Suppressor macrophage (primary cell): ENCODE measurements around the gene EPB41L4A.

Experiments
- DNase-seq, 4 experiments: peaks; one replicate each; pipeline ENCODE4 v3.0.0-alpha.2; 2020 to 2022

EPB41L4A gene

DNA sequence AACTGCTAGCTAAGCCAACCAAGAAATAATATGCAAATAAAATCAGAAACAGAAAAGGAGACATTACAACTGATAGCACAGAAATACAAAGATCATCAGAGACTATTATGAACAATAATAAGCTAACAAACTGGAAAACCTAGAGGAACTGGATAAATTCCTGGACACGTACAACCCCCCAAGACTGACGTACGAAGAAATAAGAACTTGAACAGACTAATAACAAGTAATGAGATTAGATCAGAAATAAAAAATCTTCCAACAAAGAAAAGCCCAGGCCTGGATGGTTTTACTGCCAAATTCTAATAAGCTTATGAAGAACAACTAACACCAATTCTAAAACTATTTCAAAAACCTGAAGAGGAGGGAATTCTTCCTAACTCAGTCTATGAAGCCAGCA is 67.9 kb downstream of the EPB41L4A start:
- DNase-seq: no peak

- no peak for DNase-seq
These were observed 68.5 kb downstream of the EPB41L4A start for GRCh38 chr5:112350626-112351025.

GRCh38 chr5:112349371-112349770 is 69.7 kb downstream of the EPB41L4A start:
- DNase-seq: no peak

DNA sequence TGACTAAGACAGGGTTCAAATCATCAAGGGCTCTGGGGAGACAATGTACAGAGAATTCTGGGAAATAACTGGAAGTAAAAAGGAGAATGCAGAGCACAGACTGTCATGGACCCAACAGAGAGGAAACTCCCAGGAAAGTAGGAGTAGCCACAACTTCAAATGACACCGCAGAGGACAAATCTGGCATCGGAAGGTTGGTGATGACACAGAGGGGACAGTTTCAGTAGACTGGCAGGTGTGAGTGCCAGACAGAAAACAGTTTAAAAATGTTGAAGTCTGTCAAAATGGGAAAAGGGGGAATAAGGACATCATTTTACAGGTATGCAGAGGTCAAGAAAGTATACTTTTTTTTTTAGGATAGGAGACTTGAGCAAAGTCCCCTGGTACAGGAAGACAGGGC is 70.2 kb downstream of the EPB41L4A start:
- no peak for DNase-seq

DNA sequence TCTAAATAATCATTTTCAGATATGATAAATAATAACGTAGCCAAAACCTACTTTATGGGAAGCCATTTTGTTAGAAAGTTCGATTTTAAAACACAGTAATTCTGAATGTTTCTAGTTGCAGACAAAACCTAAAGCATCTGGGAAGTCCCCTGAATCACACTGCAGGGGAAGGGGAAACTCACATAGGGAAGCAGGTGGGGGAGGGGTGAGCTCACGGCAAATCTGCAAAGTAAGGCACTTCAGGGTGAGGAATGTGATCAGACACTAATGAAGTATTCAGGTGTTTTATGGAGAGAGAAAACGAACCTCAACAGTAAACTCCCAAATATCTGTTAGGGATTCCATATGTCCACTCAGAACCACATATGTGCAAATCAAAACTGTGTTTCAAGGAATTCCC is 70.7 kb downstream of the EPB41L4A start:
- DNase-seq: no peak

DNA sequence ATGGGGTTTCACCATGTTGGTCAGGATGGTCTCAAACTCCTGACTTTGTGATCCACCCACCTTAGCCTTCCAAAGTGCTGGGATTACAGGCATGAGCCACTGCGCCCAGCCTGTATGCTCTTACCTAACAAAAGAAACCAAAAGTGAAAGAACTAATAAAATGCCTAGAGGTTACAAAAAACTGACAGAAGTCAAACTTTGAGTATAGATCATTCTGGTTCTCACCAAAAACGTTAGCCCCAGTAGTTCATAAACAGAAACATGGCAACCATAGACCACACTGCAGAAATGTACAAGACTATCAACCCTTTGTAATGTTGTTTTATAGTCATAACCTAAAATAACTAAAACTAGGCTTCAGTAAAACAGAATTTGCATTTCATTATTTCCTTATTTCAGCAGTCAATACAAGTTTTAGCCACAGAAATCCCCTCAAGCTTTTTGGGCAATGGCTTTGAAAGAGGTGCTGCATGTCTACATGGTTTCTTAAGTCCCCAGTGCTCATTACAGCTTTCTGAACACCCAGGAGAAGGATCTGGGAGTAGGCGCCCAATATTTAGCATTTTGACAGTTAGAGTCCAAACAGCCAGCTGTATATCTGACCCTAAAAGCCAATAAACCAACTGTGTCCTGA is 72.5 kb downstream of the EPB41L4A start:
- no peak for DNase-seq

DNA sequence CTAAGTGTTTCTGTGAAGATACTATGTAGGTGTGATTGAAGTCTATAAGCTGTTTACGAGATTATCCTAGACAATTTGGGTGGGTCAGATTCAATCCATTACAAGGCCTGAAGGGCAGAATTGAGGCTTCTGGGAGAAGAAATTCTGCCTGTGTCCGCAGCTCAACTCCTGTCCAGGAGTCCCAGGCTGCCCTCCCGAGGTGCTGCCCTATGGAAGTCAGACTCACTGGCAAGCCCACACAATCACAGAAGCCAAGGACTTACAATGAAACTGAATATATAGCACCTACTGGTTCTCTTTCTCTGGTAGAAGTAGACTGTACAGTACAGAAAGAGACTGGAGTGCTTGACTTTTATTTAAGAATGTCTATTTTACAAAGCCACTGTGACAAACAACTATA is 74.5 kb downstream of the EPB41L4A start:
- DNase-seq: no peak

GRCh38 chr5:112342389-112342788 is 76.7 kb downstream of the EPB41L4A start:
- no peak for DNase-seq

- DNase-seq: no peak
These were observed 79.3 kb downstream of the EPB41L4A start for GRCh38 chr5:112339761-112340160.

GRCh38 chr5:112338681-112339337 is 80.3 kb downstream of the EPB41L4A start:
- DNase-seq: no peak

DNA sequence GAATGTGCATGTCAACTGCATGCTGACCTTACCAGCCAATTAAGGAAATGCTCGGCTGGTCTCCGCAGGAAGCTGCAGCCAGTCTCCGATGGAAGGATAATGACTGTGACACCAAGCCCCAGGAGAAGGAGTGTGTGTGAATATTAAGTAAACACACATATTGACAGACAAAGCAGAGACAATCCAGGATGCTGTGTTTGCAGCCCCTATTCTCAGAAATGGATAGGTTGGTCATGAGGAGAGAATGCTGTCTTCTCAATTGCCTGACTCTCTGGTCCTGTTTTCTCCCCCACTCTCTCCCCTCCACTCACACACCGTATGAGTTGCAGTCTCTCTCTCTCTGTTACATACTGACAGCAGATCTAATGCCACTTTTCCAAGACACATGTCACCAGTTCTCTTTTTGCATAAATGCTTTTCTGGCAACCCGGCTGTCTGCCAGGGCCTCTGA is 85.7 kb downstream of the EPB41L4A start:
- no peak for DNase-seq

DNA sequence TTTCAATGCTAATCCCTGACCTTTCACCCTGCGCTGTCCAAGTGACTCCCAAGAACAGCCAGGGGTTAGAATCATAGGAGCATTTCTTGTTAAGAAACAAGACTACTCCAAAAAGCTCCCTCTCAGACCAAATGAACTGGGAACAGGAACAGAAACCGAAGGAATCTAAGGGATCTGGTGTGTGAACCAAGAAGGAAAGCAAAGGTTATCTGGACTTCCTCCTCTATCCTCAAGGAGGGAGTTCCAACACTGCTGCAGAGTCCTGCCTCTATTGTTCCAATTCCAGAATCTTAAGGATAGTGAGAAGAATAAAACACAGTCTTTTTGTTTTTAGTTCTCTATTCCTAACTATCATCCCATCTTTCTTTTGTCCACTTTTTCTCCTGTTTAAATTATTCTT is 87.2 kb downstream of the EPB41L4A start:
- no peak for DNase-seq

DNA sequence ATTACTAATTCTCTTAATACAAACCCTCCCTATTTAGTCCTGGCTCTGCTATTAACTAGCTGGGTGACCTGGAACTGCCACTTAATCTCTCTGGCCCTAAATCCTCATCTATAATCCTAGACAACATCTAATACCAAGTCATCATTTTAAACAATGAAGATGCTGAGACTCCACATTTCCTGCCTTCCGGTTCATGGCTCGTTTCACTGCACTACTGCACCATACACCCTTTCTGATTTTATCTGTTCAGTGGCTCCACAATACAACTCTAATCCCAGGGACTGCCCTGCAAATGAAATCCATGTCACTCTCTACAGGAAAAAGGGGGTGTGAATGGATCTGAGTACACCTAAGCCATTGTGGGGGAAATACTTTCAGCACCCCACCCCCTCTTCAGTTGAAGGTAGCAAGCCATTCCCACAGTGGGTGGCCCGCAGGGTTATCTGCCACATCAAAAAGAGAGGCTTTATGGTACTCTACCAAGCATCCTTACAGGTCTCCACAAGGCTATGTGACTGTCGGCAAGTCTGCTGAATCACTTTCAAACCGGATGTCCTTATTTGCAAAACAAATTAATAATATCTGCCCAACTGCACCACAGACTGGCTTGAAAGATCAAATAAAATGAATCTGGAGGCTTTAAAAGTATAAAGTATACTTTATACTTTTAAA is 89.5 kb downstream of the EPB41L4A start:
- no peak for DNase-seq

- no peak for DNase-seq
These were observed 95.9 kb downstream of the EPB41L4A start for GRCh38 chr5:112323166-112323565.

GRCh38 chr5:112320408-112320807 is 98.7 kb downstream of the EPB41L4A start:
- no peak for DNase-seq

- DNase-seq: no peak
These were observed 100.7 kb downstream of the EPB41L4A start for GRCh38 chr5:112318346-112318745.

GRCh38 chr5:112317866-112318265 is 101.2 kb downstream of the EPB41L4A start:
- no peak for DNase-seq

DNA sequence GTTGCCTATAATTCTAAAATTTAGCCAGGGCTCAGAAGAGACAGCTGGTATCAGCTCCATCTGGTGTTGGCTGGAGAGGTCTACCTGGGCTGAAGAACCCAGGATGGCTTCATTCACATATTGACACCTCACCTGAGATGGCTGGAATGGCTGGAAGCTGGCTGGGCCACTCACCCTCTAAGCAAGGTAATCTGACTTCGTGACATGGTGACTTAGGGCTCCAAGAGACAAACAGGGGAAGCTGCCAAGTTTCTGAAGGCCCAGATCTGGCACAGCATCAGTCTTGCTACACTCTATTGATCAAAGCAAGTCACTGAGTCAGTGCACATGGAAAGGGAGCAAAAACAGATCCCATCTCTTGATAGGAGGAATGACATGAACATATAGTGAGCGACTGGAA is 102.3 kb downstream of the EPB41L4A start:
- DNase-seq: no peak

GRCh38 chr5:112316006-112316405 is 103.1 kb downstream of the EPB41L4A start:
- DNase-seq: no peak

- DNase-seq: no peak
These were observed 106.5 kb downstream of the EPB41L4A start for GRCh38 chr5:112312295-112313275.

DNA sequence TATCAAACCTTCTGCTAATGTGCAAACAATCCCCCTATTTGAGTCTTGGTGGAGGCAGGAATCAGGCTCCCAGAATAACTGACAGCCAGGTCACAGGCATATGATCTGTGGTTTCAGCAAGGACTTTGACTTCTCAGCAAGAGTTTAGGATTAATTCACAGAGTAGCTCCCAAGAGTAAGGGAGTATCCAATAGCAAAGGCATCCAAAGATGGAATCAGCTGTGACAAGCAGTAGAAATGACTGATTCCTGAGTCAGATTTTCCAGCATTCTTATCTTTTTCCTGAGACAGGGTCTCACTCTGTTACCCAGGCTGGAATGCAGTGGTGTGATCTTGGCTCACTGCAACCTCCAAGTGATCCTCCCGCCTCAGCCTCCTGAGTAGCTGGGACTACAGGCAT is 108.3 kb downstream of the EPB41L4A start:
- DNase-seq: no peak

GRCh38 chr5:112308608-112309007 is 110.5 kb downstream of the EPB41L4A start:
- no peak for DNase-seq

DNA sequence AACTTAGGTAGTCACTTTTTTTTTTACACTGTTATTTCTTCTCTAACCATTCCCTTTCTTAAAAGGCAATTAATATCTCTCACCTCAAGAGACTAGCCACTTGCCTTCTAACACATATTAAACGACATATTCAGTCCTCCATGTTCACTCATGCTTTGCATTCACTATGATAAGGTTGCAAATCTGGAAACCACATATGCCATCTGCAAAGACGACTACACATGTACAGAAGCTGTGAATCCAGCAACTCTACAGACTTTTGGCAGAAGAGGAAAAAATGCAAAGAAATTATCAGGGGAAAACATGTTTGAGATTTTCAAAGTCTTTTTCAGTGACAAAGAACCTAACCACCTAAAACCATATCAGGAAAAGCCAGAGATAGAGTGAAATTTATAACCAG is 112.1 kb downstream of the EPB41L4A start:
- no peak for DNase-seq
